Activated effector memory CD4-positive, alpha-beta T cell treated with anti-CD3 and anti-CD28 coated beads, Interleukin-2, amount 50 U/mL, for 16 hours (primary cell): Measurements from ENCODE around the gene MANBA.
"Not testable (repeated sequence)": the region's sequence is repeated elsewhere in the genome, so short reads cannot be mapped to it uniquely, and the experiment has no call there.

Source experiments
- DNase-seq: peaks from one replicate; pipeline ENCODE4 v3.0.0-alpha.2; 2020

MANBA gene

DNA sequence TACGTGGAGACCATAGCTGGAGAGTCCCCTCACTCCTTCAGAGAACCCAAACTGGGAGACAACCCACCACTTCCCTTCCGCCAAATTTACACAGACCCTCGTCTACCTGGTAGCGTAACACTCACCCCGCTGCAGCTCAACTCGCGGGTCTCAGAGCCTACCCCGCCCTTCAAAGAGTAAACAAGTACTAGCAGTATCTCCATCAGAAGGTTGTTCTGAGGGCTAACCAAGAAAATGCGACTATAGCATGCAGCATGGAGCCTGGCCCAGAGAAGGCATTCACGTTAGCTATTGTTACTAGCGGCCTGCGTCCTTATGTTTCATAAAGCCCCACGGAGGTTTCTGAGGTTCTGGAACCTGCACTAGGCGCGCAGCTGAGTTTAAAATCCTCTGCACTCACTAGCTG, 531 bp upstream of the MANBA start:
- no peak for DNase-seq

GRCh38 chr4:102759831-102760644, 730 bp downstream of the MANBA start:
- no peak for DNase-seq

- no peak for DNase-seq
These were observed 2.3 kb downstream of the MANBA start for GRCh38 chr4:102758241-102759160.

GRCh38 chr4:102757681-102758080, 3.1 kb downstream of the MANBA start:
- no peak for DNase-seq

GRCh38 chr4:102754044-102754443, 6.7 kb downstream of the MANBA start:
- DNase-seq = no peak

- DNase-seq = no peak
These were observed 8.8 kb downstream of the MANBA start for GRCh38 chr4:102751941-102752340.

DNA sequence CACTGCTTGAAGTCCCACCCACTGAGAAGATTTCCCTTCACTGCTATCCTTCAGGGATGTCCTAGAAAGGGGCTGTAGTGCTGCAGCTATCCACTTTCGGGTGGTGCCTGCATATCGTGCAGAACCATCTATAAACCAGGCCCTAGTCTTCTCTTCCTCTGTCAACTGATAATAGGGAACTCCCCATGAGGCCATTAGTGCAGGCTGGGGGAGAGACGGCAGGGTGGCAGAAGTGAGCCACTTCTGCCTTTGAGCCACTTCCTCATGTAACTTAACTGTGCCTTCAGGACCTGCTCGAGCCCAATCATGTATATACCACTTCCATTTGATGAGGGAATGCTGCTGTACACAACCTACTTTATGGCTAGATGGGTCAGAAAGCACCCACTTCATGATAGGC, 17.4 kb downstream of the MANBA start:
- DNase-seq = not testable (repeated sequence)

- not testable (repeated sequence) for DNase-seq
These were observed 22.0 kb downstream of the MANBA start for GRCh38 chr4:102738802-102739201.

DNA sequence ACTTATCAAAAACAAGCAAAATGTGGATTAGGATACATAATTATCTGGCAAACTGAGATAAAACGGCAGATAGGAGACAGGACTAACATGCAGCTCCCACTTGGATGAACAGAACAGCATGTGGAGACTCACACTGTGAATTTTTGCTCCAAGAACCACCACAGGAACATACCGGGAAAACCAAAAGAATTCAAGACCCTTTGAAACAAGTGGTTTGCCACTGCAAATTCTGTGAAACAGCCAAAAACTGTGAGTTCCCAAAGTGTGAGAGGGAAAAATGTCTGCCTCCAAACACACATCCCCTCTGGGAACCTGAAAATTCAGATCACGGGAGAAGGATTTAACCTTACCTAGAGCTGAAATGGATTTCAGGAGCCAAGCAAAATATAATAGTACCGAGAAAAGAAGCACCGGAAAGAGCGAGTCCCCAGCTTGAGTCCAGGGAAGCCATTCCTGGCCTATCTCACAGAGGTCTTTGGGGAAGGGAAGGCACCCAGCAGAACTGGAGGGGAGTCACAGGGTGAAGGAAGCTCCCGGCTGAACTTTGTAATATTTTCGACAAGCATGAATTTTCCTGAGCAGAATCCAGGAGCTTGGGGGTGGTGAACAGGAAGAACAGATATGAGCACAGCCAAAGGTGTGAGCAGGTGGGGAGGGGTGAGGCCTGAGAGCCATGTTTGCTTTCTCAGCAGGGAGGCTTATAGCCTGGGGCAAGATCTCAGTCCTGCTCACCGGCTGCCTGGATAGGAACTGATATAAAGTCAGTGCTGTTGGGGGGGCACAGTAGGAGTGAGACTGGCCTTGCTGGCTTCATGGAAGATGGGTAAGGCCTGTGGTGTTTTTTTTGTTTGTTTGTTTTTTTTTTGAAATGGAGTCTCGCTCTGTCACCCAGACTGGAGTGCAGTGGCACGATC, 23.9 kb downstream of the MANBA start:
- no peak for DNase-seq

DNA sequence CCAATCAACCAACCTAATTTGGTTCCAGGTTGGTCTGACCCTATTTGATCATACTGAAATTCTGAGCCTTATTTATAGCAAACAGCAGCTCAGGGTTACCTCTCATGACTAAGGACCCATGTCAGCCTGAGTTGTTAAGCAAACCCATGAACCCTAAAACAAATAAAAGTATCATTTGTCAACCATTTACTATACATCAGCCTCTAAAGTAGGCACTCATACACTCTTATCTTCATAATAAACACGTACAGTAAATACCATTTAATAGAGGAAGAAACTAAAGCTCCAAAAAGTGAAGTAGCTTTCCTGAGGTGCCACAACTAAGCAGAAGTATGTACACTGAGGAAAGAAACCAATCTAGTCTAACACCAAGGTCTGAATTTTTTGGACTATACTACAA, 25.2 kb downstream of the MANBA start:
- DNase-seq = no peak

- no peak for DNase-seq
These were observed 26.0 kb downstream of the MANBA start for GRCh38 chr4:102734591-102735385.

DNA sequence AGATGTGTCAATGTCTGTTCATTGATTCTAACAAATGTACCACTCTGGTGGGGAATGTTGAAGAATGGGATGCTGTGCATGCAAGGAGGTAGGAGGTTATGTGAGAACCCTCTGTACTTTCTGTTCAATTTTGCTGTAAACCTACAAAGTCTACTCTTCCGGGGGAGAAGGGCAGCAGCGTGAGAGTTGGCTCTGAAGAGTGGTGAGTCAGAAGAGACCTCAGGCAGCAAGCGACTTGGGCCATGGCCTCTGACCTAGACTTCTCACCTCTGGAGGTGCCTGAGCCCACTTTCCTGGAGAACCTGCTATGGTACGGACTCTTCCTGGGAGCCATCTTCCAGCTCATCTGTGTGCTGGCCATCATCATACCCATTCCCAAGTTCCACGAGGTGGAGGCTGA, 26.7 kb downstream of the MANBA start:
- DNase-seq = no peak

- DNase-seq = no peak
These were observed 27.7 kb downstream of the MANBA start for GRCh38 chr4:102733084-102733483.

DNA sequence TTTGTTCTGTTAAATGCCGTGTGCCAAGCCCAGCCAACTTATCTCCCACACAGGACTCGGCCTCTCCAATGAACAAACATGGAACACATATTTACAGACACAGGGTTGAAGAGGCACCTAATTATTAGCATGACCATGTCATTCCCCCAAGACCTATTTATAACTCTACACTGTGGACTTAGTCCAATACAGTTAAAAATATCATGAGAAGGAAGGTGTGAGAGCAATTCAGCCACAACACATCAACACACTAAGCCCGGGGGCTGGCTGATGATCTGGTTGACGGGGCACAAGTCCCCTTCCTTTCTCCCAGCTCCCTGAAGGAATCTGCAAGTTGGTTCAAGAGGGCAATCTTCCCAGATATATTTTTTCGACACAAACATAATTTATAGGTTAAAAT, 28.1 kb downstream of the MANBA start:
- no peak for DNase-seq

DNA sequence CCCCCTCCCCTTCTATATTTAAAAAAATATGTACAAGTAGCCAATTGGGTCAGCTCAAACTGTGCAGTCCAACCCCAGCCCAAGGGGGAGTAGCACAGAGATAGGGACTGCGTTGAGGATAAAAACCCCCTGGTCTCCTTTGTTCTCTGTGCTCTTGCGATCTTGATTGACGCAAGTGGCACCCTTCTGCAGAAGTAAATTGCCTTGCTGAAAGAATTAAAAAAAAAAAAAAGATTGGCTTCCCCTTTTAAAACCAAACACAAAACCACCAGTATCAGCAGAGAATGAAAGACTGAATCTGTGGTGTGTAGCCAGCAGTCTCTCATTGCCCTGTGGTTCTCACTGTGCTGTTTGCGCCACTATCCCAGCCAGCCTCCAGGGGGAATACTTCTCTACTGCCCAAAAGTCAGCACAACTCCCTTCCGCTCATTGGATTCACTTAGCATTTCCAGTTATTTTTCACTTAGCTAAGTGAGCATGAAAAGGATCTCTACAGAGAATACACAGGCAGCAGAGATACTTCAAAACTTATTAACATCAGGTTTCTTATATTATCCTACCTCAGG, 29.7 kb downstream of the MANBA start:
- no peak for DNase-seq

- DNase-seq = not testable (repeated sequence)
These were observed 31.3 kb downstream of the MANBA start for GRCh38 chr4:102729486-102729885.

DNA sequence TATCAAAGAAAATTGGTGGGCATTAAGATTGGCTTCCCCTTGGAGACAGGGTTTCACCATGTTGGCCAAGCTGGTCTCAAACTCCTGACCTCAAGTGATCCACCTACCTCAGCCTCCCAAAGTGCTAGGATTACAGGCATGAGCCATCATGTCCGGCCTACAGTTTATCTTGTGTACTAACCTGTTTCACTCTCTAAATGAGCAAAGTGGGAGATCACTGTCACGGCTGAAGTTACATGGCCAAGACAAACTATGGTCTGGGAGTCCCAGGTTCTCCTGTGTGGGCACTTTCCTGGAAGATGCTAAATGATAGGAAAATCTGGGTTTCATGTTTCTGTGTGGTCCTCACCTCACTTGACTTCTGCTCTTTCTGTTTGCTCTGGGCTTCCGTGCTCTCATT, 33.8 kb downstream of the MANBA start:
- DNase-seq = not testable (repeated sequence)

DNA sequence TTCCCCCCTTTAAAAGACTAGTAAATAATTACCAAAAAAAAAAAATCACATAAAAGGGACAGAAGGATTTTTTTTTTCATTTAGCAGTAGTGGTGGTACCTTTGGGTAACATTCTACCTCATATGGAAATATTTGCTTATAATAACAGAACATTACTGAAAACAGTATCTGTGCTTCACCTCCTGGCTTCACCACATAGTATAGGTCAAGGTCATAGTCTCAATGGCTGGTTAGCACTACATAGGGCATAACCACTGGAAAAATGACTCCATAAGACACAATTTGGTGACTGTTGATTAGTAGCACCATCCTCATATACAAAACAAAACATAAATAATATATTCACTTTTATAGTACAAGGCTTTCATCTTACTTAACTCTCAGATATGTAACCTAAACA, 34.7 kb downstream of the MANBA start:
- DNase-seq = no peak

GRCh38 chr4:102725229-102725628, 35.5 kb downstream of the MANBA start:
- no peak for DNase-seq

DNA sequence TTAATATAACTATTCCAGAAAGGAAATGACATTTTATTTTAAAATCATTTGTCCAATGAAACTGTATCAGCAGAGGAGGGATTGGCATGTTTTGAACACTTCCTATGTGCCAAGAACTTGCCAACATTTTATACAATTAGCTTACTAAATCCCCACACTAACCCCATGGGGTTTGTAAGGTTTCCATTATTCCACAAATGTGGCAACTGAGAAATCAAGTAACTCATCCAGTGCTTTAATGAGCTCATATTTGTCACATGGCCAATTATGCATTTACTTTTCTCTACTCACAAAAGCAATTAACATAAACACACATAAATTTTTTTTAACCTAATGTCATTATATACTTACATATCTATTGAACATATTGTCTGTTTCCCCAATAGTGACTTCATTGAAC, 37.3 kb downstream of the MANBA start:
- no peak for DNase-seq

GRCh38 chr4:102722740-102723139, 38.0 kb downstream of the MANBA start:
- no peak for DNase-seq
